H9 (cell line): ENCODE data around the gene GSN. TPM values are rescaled to one million over a fixed set of nuclear protein-coding genes. Genes with fewer than 3 reads are reported as not detected.
A peak's percentile ranks its signal among the peaks of the same experiment; 100 is the strongest.

Experiments
- DNase-seq: peaks from one replicate; pipeline ENCODE4 v3.0.0-alpha.2; 2017
- H2AFZ ChIP-seq: one replicate; pipeline ENCODE4 v1.6.1; 2013; ENCODE audit warnings: mild to moderate bottlenecking, low read length, control low read depth, moderate library complexity
- H2AK5ac ChIP-seq: 2 replicates; pipeline ENCODE4 v1.6.1; 2013; ENCODE audit warnings: low read length, control low read depth, mixed read lengths; ENCODE audit not compliant: insufficient read length
- H2BK120ac ChIP-seq: one replicate; pipeline ENCODE4 v1.6.1; 2013; ENCODE audit warnings: low read depth, mild to moderate bottlenecking, low read length, control low read depth, inconsistent platforms; ENCODE audit not compliant: poor library complexity, severe bottlenecking
- H2BK12ac ChIP-seq: 2 replicates; pipeline ENCODE4 v1.6.1; 2013; ENCODE audit warnings: low read length, control low read depth, mixed read lengths, low read depth; ENCODE audit not compliant: insufficient read length
- H2BK15ac ChIP-seq: 2 replicates; pipeline ENCODE4 v1.6.1; 2013; ENCODE audit warnings: low read depth, low read length, control low read depth
- H2BK20ac ChIP-seq: one replicate; pipeline ENCODE4 v1.6.1; 2013; ENCODE audit warnings: low read depth, mild to moderate bottlenecking, low read length, control low read depth, inconsistent platforms; ENCODE audit not compliant: poor library complexity, severe bottlenecking
- H2BK5ac ChIP-seq: 2 replicates; pipeline ENCODE4 v1.6.1; 2013; ENCODE audit warnings: low read length, control low read depth, mixed read lengths; ENCODE audit not compliant: insufficient read length
- H3K14ac ChIP-seq: 2 replicates; pipeline ENCODE4 v1.6.1; 2013; ENCODE audit warnings: low read length, control low read depth; ENCODE audit not compliant: insufficient read depth
- H3K18ac ChIP-seq: 2 replicates; pipeline ENCODE4 v1.6.1; 2013; ENCODE audit warnings: low read depth, mild to moderate bottlenecking, mixed read lengths, low read length, control low read depth; ENCODE audit not compliant: insufficient read length
- H3K23ac ChIP-seq: 2 replicates; pipeline ENCODE4 v1.6.1; 2013; ENCODE audit warnings: low read length, control low read depth, mixed read lengths, low read depth; ENCODE audit not compliant: insufficient read length
- H3K23me2 ChIP-seq: 2 replicates; pipeline ENCODE4 v1.6.1; 2013; ENCODE audit warnings: low read depth, mild to moderate bottlenecking, mixed read lengths, low read length, control low read depth; ENCODE audit not compliant: insufficient read length, poor library complexity, severe bottlenecking
- H3K27ac ChIP-seq: 2 replicates; pipeline ENCODE4 v1.5.1; 2013; ENCODE audit warnings: low read length, control low read depth, mixed read lengths, low read depth; ENCODE audit not compliant: insufficient read length
- H3K27me3 ChIP-seq: 2 replicates; pipeline ENCODE4 v1.6.1; 2013; ENCODE audit warnings: low read length, control low read depth, inconsistent platforms; ENCODE audit not compliant: insufficient read depth
- H3K4ac ChIP-seq: 2 replicates; pipeline ENCODE4 v1.6.1; 2013; ENCODE audit warnings: low read depth, mild to moderate bottlenecking, control low read depth, inconsistent platforms, low read length, moderate library complexity
- H3K4me1 ChIP-seq: 2 replicates; pipeline ENCODE4 v1.6.1; 2013; ENCODE audit warnings: low read length, control low read depth, inconsistent platforms; ENCODE audit not compliant: insufficient read depth
- H3K4me2 ChIP-seq: 2 replicates; pipeline ENCODE4 v1.6.1; 2013; ENCODE audit warnings: low read length, control low read depth, mixed read lengths; ENCODE audit not compliant: insufficient read length, insufficient read depth
- H3K56ac ChIP-seq: 2 replicates; pipeline ENCODE4 v1.6.1; 2013; ENCODE audit warnings: low read depth, mild to moderate bottlenecking, mixed read lengths, low read length, control low read depth; ENCODE audit not compliant: insufficient read length
- H3K79me1 ChIP-seq: 2 replicates; pipeline ENCODE4 v1.6.1; 2013; ENCODE audit warnings: low read depth, mild to moderate bottlenecking, moderate library complexity, low read length, control low read depth, inconsistent platforms; ENCODE audit not compliant: insufficient read depth, poor library complexity, severe bottlenecking
- H3K79me2 ChIP-seq: 2 replicates; pipeline ENCODE4 v1.6.1; 2013; ENCODE audit warnings: low read length, control low read depth, inconsistent platforms; ENCODE audit not compliant: insufficient read depth
- H3K9ac ChIP-seq: 2 replicates; pipeline ENCODE4 v1.6.1; 2013; ENCODE audit warnings: low read length, control low read depth, mixed read lengths; ENCODE audit not compliant: insufficient read length; ENCODE audit errors: extremely low read depth
- H3K9me3 ChIP-seq: one replicate; pipeline ENCODE4 v1.6.1; 2013; ENCODE audit warnings: low read depth, low read length, inconsistent platforms; ENCODE audit not compliant: control insufficient read depth
- H3T11ph ChIP-seq: one replicate; pipeline ENCODE4 v1.6.1; 2013; ENCODE audit warnings: mild to moderate bottlenecking, low read length, control low read depth, inconsistent platforms
- H4K20me1 ChIP-seq: one replicate; pipeline ENCODE4 v1.6.1; 2013; ENCODE audit not compliant: control insufficient read depth, insufficient read length, insufficient read depth
- H4K5ac ChIP-seq: 2 replicates; pipeline ENCODE4 v1.6.1; 2013; ENCODE audit warnings: low read depth, mild to moderate bottlenecking, mixed read lengths, low read length, control low read depth; ENCODE audit not compliant: insufficient read length
- H4K8ac ChIP-seq: replicated peaks from 2 replicates; pipeline ENCODE4 v1.6.1; 2013; ENCODE audit warnings: low read length, control low read depth, mixed read lengths, low read depth; ENCODE audit not compliant: insufficient read length
- H4K91ac ChIP-seq: 2 replicates; pipeline ENCODE4 v1.6.1; 2013; ENCODE audit warnings: low read depth, mild to moderate bottlenecking, moderate library complexity, mixed read lengths, low read length, control low read depth; ENCODE audit not compliant: insufficient read length
- H3K27ac Mint-ChIP-seq, 3 experiments: 2 replicates in 2 of 3; 3 replicates in 1 of 3; pipeline ENCODE4 v1.8.0; 2020 to 2021; ENCODE audit warnings: mixed read lengths in 3 of 3, mild to moderate bottlenecking in 1 of 3, moderate library complexity in 1 of 3
- H3K27me3 Mint-ChIP-seq: 2 replicates; pipeline ENCODE4 v1.8.0; 2021; ENCODE audit warnings: low read depth, mild to moderate bottlenecking, moderate library complexity, mixed read lengths
- H3K36me3 Mint-ChIP-seq, 3 experiments: 2 replicates in 2 of 3; 3 replicates in 1 of 3; pipeline ENCODE4 v1.8.0; 2020 to 2021; ENCODE audit warnings: low read depth in 3 of 3, mixed read lengths in 3 of 3; ENCODE audit not compliant: insufficient read depth in 1 of 3
- H3K4me1 Mint-ChIP-seq, 2 experiments: 2 replicates each; pipeline ENCODE4 v1.8.0; 2020; ENCODE audit warnings: mixed read lengths in 2 of 2
- H3K4me3 Mint-ChIP-seq, 2 experiments: 2 replicates in 1 of 2; 3 replicates in 1 of 2; pipeline ENCODE4 v1.8.0; 2020 to 2021; ENCODE audit warnings: mild to moderate bottlenecking in 2 of 2, mixed read lengths in 2 of 2, moderate library complexity in 1 of 2
- H3K9me3 Mint-ChIP-seq, 2 experiments: 2 replicates in 1 of 2; 3 replicates in 1 of 2; pipeline ENCODE4 v1.8.0; 2020; ENCODE audit warnings: mild to moderate bottlenecking in 2 of 2, mixed read lengths in 2 of 2, moderate library complexity in 1 of 2
- CTCF ChIP-seq: fragments of 200-600 bp; sonication (generic); conservative IDR thresholded peaks from 3 replicates; pipeline ENCODE4 v1.8.0; 2021; ENCODE audit warnings: antibody characterized with exemption, mild to moderate bottlenecking
- WGBS: extraction: QIAGEN DNeasy Blood & Tissue Kit; methylation state at CpG from one replicate; pipeline ENCODE4 v1.1.7; 2013; ENCODE audit warnings: missing lambda C conversion rate, low lambda C conversion rate, mixed read lengths; ENCODE audit not compliant: insufficient read length; ENCODE audit errors: extremely low coverage; 5-methylcytosine and 5-hydroxymethylcytosine counted together
- total RNA-seq: library from RNA; stranded (reverse); gene quantifications from 2 replicates; pipeline ENCODE4 v1.2.1, GENCODE V29; 2021

GSN gene
- total RNA-seq, 1 experiment from 2014 or later = 14.9 TPM

GRCh38 chr9:121233906-121234831 lies 33.8 kb upstream of the GSN start:
- Mint-ChIP-seq H3K9me3 (no peaks in the 10 kb centered on the region), H3K27me3 (peaks cover 57% of the 10 kb centered on the region), H3K4me3 (no peak overlapping the region), H3K4me1 (peaks cover 0 to 3% of the 10 kb centered on the region in 2 experiments; a peak in 1 of 4 replicates), H3K36me3 (no peaks in the 10 kb centered on the region), H3K27ac (peak overlapping the region in 2 of 3 experiments; percentile 45 to 50; a peak in 2 of 7 replicates)
- H2BK12ac ChIP-seq = no peak overlapping the region
- H2AFZ ChIP-seq = no peak overlapping the region
- no peak overlapping the region for H3K9ac ChIP-seq
- no peak overlapping the region for H3T11ph ChIP-seq
- no peak overlapping the region for H4K5ac ChIP-seq
- no peaks in the 10 kb centered on the region for H3K4me1 ChIP-seq
- no peak overlapping the region for H2BK120ac ChIP-seq
- no peaks in the 10 kb centered on the region for H3K79me2 ChIP-seq
- H2BK5ac ChIP-seq = no peak overlapping the region
- H4K91ac ChIP-seq = no peak overlapping the region
- H3K56ac ChIP-seq = no peak overlapping the region
- H4K20me1 ChIP-seq = no peaks in the 10 kb centered on the region
- H3K23ac ChIP-seq = no peak overlapping the region
- WGBS = no CpG with 5 or more reads among the region's 11 CpGs
- no peaks in the 10 kb centered on the region for H3K23me2 ChIP-seq
- no peaks in the 10 kb centered on the region for H3K79me1 ChIP-seq
- no peak for TF ChIP-seq CTCF
- H2BK20ac ChIP-seq = no peak overlapping the region
- no peak for DNase-seq
- H3K9me3 ChIP-seq = no peaks in the 10 kb centered on the region
- no peak overlapping the region for H3K27ac ChIP-seq
- H3K4ac ChIP-seq = no peak overlapping the region
- H3K18ac ChIP-seq = no peak overlapping the region
- H4K8ac ChIP-seq = no peak overlapping the region
- H3K14ac ChIP-seq = no peak overlapping the region; the same call in 1 of the 2 replicates
- H2AK5ac ChIP-seq = no peak overlapping the region
- H3K4me2 ChIP-seq = no peak overlapping the region
- H3K27me3 ChIP-seq = no peaks in the 10 kb centered on the region
- H2BK15ac ChIP-seq = no peak overlapping the region
